H1 (cell line): Measurements from ENCODE around the gene UBE2E3. TPM values are rescaled to one million over a fixed set of nuclear protein-coding genes. Genes with fewer than 3 reads are reported as not detected.

Experiments used
- CTCF ChIA-PET: fragments of 300-600 bp; sonication (Branson Sonifier 250); formaldehyde crosslinking; loops from one replicate; lab custom pipeline; 2021; ENCODE audit not compliant: partially characterized antibody; lab: Charles Lee
- POLR2A ChIA-PET: fragments of 300-600 bp; sonication (Branson Sonifier 250); formaldehyde crosslinking; loops from one replicate; lab custom pipeline; 2021; ENCODE audit warnings: inconsistent platforms; ENCODE audit not compliant: partially characterized antibody; lab: Charles Lee
- DNase-seq, 2 experiments: peaks; one replicate each; pipeline versions ENCODE4 v3.0.0 to v3.0.0-alpha.2; 2010 to 2022; ENCODE audit warnings: low spot score in 2 of 2, low read depth in 1 of 2, mixed read lengths in 1 of 2
- FAIRE-seq: peaks from 2 replicates; lab custom pipeline; 2011; peaks lifted over from hg19 to GRCh38; lab: Jason Lieb, UNC
- H2AFZ ChIP-seq: 2 replicates; pipeline ENCODE4 v1.8.1; 2012; ENCODE audit warnings: low read length, inconsistent platforms
- H2AK5ac ChIP-seq: 2 replicates; pipeline ENCODE4 v1.6.1; 2013; ENCODE audit warnings: low read depth, low read length
- H2BK120ac ChIP-seq: replicated peaks from 2 replicates; pipeline ENCODE3; 2013; ENCODE audit warnings: low read depth, low read length, inconsistent platforms
- H2BK12ac ChIP-seq: 2 replicates; pipeline ENCODE4 v1.6.1; 2013; ENCODE audit warnings: low read depth, low read length
- H2BK15ac ChIP-seq: 2 replicates; pipeline ENCODE4 v1.6.1; 2013; ENCODE audit warnings: low read length
- H2BK20ac ChIP-seq: 2 replicates; pipeline ENCODE4 v1.6.1; 2013; ENCODE audit warnings: low read length
- H2BK5ac ChIP-seq: 2 replicates; pipeline ENCODE4 v1.6.1; 2013; ENCODE audit warnings: low read depth, low read length
- H3K14ac ChIP-seq: 2 replicates; pipeline ENCODE4 v1.6.1; 2013; ENCODE audit warnings: inconsistent platforms; ENCODE audit not compliant: insufficient read length
- H3K18ac ChIP-seq: 2 replicates; pipeline ENCODE4 v1.6.1; 2013; ENCODE audit warnings: low read length; ENCODE audit errors: extremely low read depth
- H3K23ac ChIP-seq: 2 replicates; pipeline ENCODE4 v1.6.1; 2013; ENCODE audit warnings: inconsistent platforms; ENCODE audit not compliant: insufficient read length
- H3K23me2 ChIP-seq: 2 replicates; pipeline ENCODE4 v1.6.1; 2013; ENCODE audit warnings: low read depth, low read length
- H3K27ac ChIP-seq: 2 replicates; pipeline ENCODE4 v1.6.1; 2011; ENCODE audit warnings: low read depth, low read length, inconsistent platforms
- H3K27me3 ChIP-seq, 4 experiments: replicated peaks in 1 of 4; 1 replicate in 1 of 4; 2 replicates in 3 of 4; pipeline versions ENCODE4 v1.6.1 to v1.8.1; 2011 to 2013; ENCODE audit warnings: low read length in 3 of 4, mild to moderate bottlenecking in 3 of 4, inconsistent platforms in 2 of 4, mixed read lengths in 2 of 4, moderate library complexity in 1 of 4; ENCODE audit not compliant: control insufficient read depth in 3 of 4, insufficient read depth in 3 of 4; ENCODE audit errors: extremely low read depth in 1 of 4
- H3K36me3 ChIP-seq, 4 experiments: 2 replicates each; pipeline versions ENCODE4 v1.6.1 to v1.8.1; 2011 to 2013; ENCODE audit warnings: mild to moderate bottlenecking in 4 of 4, low read length in 3 of 4, moderate library complexity in 2 of 4, control low read depth in 1 of 4, inconsistent platforms in 1 of 4; ENCODE audit not compliant: insufficient read depth in 4 of 4, control insufficient read depth in 2 of 4
- H3K4ac ChIP-seq: replicated peaks from 2 replicates; pipeline ENCODE3; 2013; ENCODE audit warnings: low read length, low read depth, mixed read lengths, inconsistent platforms; ENCODE audit not compliant: insufficient read length
- H3K4me1 ChIP-seq, 4 experiments: replicated peaks in 1 of 4; 1 replicate in 1 of 4; 2 replicates in 3 of 4; pipeline versions ENCODE4 v1.6.1 to v1.8.1; 2011 to 2013; ENCODE audit warnings: low read length in 3 of 4, inconsistent platforms in 2 of 4, mixed read lengths in 1 of 4; ENCODE audit not compliant: insufficient read depth in 4 of 4, control insufficient read depth in 3 of 4
- H3K4me2 ChIP-seq, 2 experiments: 2 replicates each; pipeline versions ENCODE4 v1.6.1 to v1.8.1; 2011 to 2013; ENCODE audit warnings: low read depth in 2 of 2, low read length in 2 of 2, control low read depth in 1 of 2, inconsistent platforms in 1 of 2, mild to moderate bottlenecking in 1 of 2; ENCODE audit not compliant: insufficient read depth in 1 of 2
- H3K4me3 ChIP-seq, 4 experiments: fragments of 200-600, 300-600 bp in 1 of 4; sonication (generic), shearing (Covaris generic), sonication (Bioruptor Twin) in 1 of 4; 2 replicates each; pipeline versions ENCODE4 v1.5.1 to v1.8.1; 2011 to 2016; ENCODE audit warnings: low read length in 4 of 4, low read depth in 3 of 4, control low read depth in 2 of 4, inconsistent platforms in 2 of 4, mild to moderate bottlenecking in 2 of 4, mixed read lengths in 1 of 4, moderate library complexity in 1 of 4; ENCODE audit not compliant: insufficient read depth in 2 of 4; ENCODE audit errors: extremely low read depth in 1 of 4
- H3K56ac ChIP-seq: replicated peaks from 2 replicates; pipeline ENCODE3; 2013; ENCODE audit warnings: low read depth, mild to moderate bottlenecking, mixed read lengths, low read length, inconsistent platforms; ENCODE audit not compliant: insufficient read length
- H3K79me1 ChIP-seq: 2 replicates; pipeline ENCODE4 v1.6.1; 2013; ENCODE audit warnings: low read depth, low read length, control low read depth
- H3K79me2 ChIP-seq, 2 experiments: 2 replicates each; pipeline versions ENCODE4 v1.6.1 to v1.8.1; 2012 to 2013; ENCODE audit warnings: low read length in 2 of 2, mild to moderate bottlenecking in 2 of 2, inconsistent platforms in 1 of 2; ENCODE audit not compliant: insufficient read depth in 2 of 2, control insufficient read depth in 1 of 2
- H3K9ac ChIP-seq, 4 experiments: replicated peaks in 1 of 4; 1 replicate in 1 of 4; 2 replicates in 3 of 4; pipeline versions ENCODE4 v1.6.1 to v1.8.1; 2011 to 2013; ENCODE audit warnings: low read depth in 3 of 4, low read length in 3 of 4, control low read depth in 2 of 4, mild to moderate bottlenecking in 2 of 4, moderate library complexity in 2 of 4, inconsistent platforms in 1 of 4; ENCODE audit errors: extremely low read depth in 1 of 4
- H3K9me3 ChIP-seq, 2 experiments: 2 replicates each; pipeline versions ENCODE4 v1.6.1 to v1.8.1; 2012 to 2013; ENCODE audit warnings: mild to moderate bottlenecking in 2 of 2, moderate library complexity in 2 of 2, control low read depth in 1 of 2, inconsistent platforms in 1 of 2, low read depth in 1 of 2, low read length in 1 of 2, mixed read lengths in 1 of 2; ENCODE audit not compliant: insufficient read depth in 2 of 2
- H4K20me1 ChIP-seq, 2 experiments: replicated peaks in 1 of 2; 2 replicates each; pipeline versions ENCODE3 to v1.8.1; 2011 to 2013; ENCODE audit warnings: inconsistent platforms in 2 of 2, low read length in 2 of 2, mild to moderate bottlenecking in 1 of 2; ENCODE audit not compliant: insufficient read depth in 2 of 2, control insufficient read depth in 1 of 2
- H4K5ac ChIP-seq: 2 replicates; pipeline ENCODE4 v1.6.1; 2013; ENCODE audit warnings: low read length, low read depth, mixed read lengths, inconsistent platforms; ENCODE audit not compliant: insufficient read length
- H4K8ac ChIP-seq: 2 replicates; pipeline ENCODE4 v1.8.0; 2013; ENCODE audit warnings: mild to moderate bottlenecking, moderate library complexity, low read length, inconsistent platforms; ENCODE audit not compliant: insufficient read depth; ENCODE audit errors: extremely low read depth
- H4K91ac ChIP-seq: replicated peaks from 2 replicates; pipeline ENCODE3; 2013; ENCODE audit warnings: low read length, mixed read lengths, inconsistent platforms; ENCODE audit not compliant: insufficient read length
- CHD2 ChIP-seq: IDR thresholded peaks from 2 replicates; pipeline ENCODE4 v1.6.1; 2012; ENCODE audit warnings: low read length, improper control_type of control experiment
- PHF8 ChIP-seq: fragments of 200-600 bp; sonication (generic); conservative IDR thresholded peaks from 2 replicates; pipeline ENCODE4 v1.7.1; 2012; ENCODE audit warnings: low read depth, mild to moderate bottlenecking, inconsistent platforms, low read length, moderate library complexity
- WGBS, 2 experiments: shearing (Covaris generic) in 1 of 2; methylation state at CpG; one replicate each; pipeline versions ENCODE4 v1.1.6 to v1.1.7; 2013 to 2015; ENCODE audit warnings: low lambda C conversion rate in 2 of 2, mixed read lengths in 2 of 2, inconsistent platforms in 1 of 2, low coverage in 1 of 2, missing lambda C conversion rate in 1 of 2; ENCODE audit not compliant: insufficient replicate concordance in 2 of 2, insufficient coverage in 1 of 2, insufficient read length in 1 of 2; ENCODE audit errors: extremely low coverage in 1 of 2, missing lambda C conversion rate in 1 of 2; 5-methylcytosine and 5-hydroxymethylcytosine counted together
- polyA plus RNA-seq, 7 experiments: library from polyadenylated mRNA; depleted of rRNA in 3 of 7; stranded (reverse) in 5 of 7; unstranded in 2 of 7; fragments of >200 nt in 5 of 7; fragments of 200-250 nt in 2 of 7; gene quantifications; 1 replicate in 5 of 7; 2 replicates in 1 of 7; 4 replicates in 1 of 7; pipeline versions ENCODE4 v1.2.1 to v1.2.3, GENCODE V29; 2011 to 2013; ENCODE audit warnings: missing spikeins in 2 of 7, mixed read lengths in 2 of 7
- total RNA-seq: library from RNA; stranded (reverse); fragmentation: NEBNext Ultra II Directional; extraction: Animal tissue kit (Norgen Biotek cat#: 25700); gene quantifications from 2 replicates; pipeline ENCODE4 v1.2.1, GENCODE V29; 2021

The UBE2E3 gene
- total and polyA plus RNA-seq, 2 of the 8 experiments (the other 6 are each of a cell fraction or from before 2014, with no cell fraction given): 106 to 132 TPM

DNA sequence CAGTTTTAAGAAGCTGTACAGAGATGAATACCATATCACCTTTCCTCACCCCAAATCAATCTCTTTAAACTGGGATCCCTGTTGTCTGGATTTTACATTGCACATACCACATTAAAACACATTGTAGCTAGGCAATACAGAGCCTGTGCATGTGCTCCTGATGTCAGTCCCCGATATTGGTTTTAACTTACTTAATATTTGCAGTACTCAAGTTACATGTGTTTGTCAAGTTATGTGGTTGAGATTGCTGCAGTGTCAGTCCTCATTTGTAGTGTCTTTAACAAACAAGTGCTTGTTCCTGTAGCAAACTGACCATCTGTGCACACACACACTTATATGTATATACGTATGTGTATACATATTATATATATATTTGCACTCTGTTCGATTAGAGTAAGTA lies 10.4 kb upstream of the UBE2E3 start:
- no peaks in the 10 kb centered on the region for H3K23me2 ChIP-seq
- no peaks in the 10 kb centered on the region for H3K4me1 ChIP-seq
- H3K27me3 ChIP-seq: no peaks in the 10 kb centered on the region
- H3K56ac ChIP-seq: no peak overlapping the region
- H3K9me3 ChIP-seq: no peaks in the 10 kb centered on the region
- no peak overlapping the region for H4K5ac ChIP-seq
- no peak overlapping the region for H3K23ac ChIP-seq
- FAIRE-seq (no peak), DNase-seq (no peak)
- no peak overlapping the region for H2BK15ac ChIP-seq
- H4K8ac ChIP-seq: no peak overlapping the region
- no peak overlapping the region for H3K27ac ChIP-seq
- no peak overlapping the region for H3K4ac ChIP-seq
- no peak for TF ChIP-seq CHD2
- no peak for TF ChIP-seq PHF8
- no peak overlapping the region for H2BK120ac ChIP-seq
- H3K4me2 ChIP-seq: no peak overlapping the region
- no peak overlapping the region for H3K4me3 ChIP-seq
- H3K79me2 ChIP-seq: no peaks in the 10 kb centered on the region
- H3K79me1 ChIP-seq: no peaks in the 10 kb centered on the region
- H3K9ac ChIP-seq: no peak overlapping the region
- no peaks in the 10 kb centered on the region for H3K36me3 ChIP-seq
- H4K91ac ChIP-seq: no peak overlapping the region
- no peak overlapping the region for H3K18ac ChIP-seq
- H2AK5ac ChIP-seq: no peak overlapping the region
- H4K20me1 ChIP-seq: no peaks in the 10 kb centered on the region
- H2BK20ac ChIP-seq: no peak overlapping the region
- no peak overlapping the region for H2AFZ ChIP-seq
- H2BK12ac ChIP-seq: no peak overlapping the region
- no peak overlapping the region for H3K14ac ChIP-seq
- WGBS, 2 experiments: 92% methylated on average over 3 of the region's 3 CpGs; no CpG with 5 or more reads in 1 of the 2 experiments
- CTCF ChIA-PET: interaction anchor here (1.1 to 2.4 kb wide), 2 partner anchors 10 to 89 kb away, joined by 3 to 11 read pairs; partner anchors contain the start of gene UBE2E3
- POLR2A ChIA-PET: interaction anchor here (0.6 to 1.9 kb wide), 3 partner anchors 9 to 1147 kb away, joined by 3 to 9 read pairs (median 3); partner anchors contain the start of gene UBE2E3
- no peak overlapping the region for H2BK5ac ChIP-seq
